ENCODE data around the gene APOBEC3H.
A peak's percentile ranks its signal among the peaks of the same experiment; 100 is the strongest.
"Not testable (repeated sequence)": the region's sequence is repeated elsewhere in the genome, so short reads cannot be mapped to it uniquely, and the experiment has no call there.

APOBEC3H gene

DNA sequence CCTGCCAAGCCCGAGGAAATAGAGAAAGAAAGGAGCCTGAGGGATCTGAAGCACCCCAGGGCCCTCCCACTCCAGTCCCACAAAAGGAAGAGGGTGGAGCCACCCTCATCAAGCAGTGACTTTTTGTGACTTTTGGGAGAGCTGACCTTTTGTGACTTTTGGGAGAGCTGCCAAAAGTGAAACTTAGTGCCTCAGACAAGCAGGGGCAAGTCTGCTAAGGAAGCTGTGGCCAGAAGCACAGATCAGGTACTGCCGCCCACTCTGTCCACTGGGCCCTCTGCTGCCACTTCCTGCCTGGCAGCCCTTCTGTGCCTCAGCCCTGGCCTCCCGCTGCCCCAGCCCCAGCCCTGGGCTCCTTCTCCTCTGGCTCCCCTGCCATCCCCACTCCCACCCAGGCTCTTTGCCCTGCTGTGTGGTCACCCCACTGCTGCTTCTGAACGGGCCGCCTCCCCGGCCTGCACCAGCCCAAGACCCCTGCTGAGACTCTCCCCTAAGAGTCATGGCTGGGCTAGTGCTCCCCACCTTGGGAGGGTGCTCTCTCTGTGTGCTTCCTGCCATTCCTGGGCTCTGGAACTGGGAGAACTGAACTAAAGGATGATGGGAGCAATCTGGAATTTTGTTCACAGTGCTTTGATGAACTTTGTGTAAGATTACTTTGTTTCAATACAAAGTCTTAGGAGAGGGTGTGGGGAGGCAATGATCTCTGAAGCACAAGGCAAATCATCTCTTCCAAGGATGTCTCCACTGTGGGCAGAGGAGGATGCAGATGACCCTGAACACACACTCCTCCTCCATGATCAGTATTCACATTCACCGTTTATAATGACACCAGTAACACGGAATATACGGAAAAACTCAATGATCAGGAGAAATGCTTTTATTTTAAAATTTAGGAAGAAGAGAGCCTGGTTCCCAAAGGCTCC is at the start of gene APOBEC3H:
Gene APOBEC3H (plus strand): TSS at position 147 of the 923 bp plus-strand sequence. CDS start 3,035 bp downstream, outside the sequence.
- peak; percentile 91 for DNase-seq

DNA sequence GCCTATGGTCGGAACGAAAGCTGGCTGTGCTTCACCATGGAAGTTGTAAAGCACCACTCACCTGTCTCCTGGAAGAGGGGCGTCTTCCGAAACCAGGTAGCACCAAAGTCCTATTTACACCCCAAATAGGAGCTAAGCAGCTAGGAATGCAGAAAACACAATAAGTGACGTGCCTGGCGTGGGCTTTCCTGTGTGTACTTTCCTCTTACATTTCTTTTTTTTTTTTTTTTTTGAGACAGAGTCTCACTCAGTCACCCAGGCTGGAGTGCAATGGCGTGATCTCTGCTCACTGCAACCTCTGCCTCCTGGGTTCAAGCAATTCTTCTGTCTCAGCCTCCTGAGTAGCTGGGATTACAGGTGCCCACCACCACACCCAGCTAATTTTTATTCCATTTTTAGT is 47.6 kb upstream of the APOBEC3H start:
- DNase-seq: not testable (repeated sequence)

DNA sequence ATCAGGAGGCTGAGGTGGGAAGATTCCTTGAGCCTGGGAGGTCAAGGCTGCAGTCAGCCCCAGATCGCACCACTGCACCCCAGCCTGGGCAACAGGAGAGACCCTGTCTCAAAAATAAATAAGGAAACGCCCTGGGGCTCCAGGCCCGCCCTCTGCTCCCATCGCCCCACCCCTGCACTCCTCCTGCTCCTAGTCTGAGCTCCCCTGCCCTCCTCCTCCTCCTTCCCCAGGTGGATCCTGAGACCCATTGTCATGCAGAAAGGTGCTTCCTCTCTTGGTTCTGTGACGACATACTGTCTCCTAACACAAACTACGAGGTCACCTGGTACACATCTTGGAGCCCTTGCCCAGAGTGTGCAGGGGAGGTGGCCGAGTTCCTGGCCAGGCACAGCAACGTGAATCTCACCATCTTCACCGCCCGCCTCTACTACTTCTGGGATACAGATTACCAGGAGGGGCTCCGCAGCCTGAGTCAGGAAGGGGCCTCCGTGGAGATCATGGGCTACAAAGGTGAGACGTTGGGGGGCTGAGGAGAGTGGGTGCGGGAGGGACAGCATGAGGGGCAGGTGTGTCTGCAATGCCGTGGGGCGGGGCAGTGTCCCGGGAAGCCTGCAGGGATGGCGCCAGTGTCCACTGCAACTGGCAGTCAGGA is 45.1 kb upstream of the APOBEC3H start:
- not testable (repeated sequence) for DNase-seq

DNA sequence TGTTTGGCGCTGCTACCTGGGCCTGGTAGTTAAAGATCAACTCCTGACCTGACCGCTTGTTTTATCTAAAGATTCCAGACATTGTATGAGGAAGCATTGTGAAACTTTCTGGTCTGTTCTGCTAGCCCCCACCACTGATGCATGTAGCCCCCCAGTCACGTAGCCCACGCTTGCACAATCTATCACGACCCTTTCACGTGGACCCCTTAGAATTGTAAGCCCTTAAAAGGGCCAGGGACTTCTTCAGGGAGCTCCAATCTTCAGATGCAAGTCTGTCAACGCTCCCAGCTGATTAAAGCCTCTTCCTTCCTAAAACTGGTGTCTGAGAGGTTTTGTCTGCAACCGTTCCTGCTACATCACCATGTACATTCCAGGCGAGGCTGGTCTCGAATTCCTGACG is 41.4 kb upstream of the APOBEC3H start:
- no peak for DNase-seq

- DNase-seq: not testable (repeated sequence)
Measured at GRCh38 chr22:39061290-39061689, 35.8 kb upstream of the APOBEC3H start.

- DNase-seq: not testable (repeated sequence)
Measured at GRCh38 chr22:39061951-39062350, 35.1 kb upstream of the APOBEC3H start.

GRCh38 chr22:39063904-39064303 is 33.1 kb upstream of the APOBEC3H start:
- peak; percentile 15 for DNase-seq

DNA sequence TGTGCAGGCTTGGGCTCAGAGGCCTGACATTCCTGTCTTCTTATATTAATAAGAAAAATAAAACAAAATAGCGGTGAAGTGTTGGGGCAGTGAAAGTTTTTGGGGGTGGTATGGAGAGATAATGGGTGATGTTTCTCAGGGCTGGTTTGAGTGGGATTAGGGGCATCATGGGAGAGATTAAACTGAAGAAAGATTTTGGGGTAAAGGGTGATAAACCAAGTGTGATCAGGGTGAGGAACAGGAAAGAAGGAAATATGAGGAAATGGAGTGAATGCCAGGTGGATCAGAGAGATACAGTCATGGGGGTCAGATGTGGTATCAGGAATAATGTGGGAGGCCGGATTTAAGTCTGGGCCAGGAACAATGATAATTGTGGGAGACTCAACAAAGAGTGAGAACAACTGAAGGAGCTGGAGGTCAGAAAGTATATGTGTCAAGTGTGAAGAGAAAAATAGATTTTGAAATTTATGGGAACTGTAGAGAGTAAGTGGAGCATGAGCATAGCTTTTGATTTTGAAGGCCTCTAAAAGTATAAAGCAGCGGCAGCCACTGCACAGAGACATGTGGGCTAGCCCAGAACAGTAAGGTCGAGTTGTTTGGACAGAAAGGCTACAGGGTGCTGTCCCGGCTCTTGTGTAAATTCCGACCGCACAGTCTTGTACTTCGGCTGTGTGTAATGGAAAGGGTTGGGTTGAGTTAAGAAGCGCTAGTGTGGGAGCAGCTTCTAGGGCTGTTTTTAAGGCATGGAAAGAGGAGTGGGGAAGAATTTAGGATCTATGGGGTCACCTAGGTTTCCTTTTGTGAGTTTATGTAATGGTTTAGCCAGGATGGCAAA is 30.4 kb upstream of the APOBEC3H start:
- DNase-seq: not testable (repeated sequence)

DNA sequence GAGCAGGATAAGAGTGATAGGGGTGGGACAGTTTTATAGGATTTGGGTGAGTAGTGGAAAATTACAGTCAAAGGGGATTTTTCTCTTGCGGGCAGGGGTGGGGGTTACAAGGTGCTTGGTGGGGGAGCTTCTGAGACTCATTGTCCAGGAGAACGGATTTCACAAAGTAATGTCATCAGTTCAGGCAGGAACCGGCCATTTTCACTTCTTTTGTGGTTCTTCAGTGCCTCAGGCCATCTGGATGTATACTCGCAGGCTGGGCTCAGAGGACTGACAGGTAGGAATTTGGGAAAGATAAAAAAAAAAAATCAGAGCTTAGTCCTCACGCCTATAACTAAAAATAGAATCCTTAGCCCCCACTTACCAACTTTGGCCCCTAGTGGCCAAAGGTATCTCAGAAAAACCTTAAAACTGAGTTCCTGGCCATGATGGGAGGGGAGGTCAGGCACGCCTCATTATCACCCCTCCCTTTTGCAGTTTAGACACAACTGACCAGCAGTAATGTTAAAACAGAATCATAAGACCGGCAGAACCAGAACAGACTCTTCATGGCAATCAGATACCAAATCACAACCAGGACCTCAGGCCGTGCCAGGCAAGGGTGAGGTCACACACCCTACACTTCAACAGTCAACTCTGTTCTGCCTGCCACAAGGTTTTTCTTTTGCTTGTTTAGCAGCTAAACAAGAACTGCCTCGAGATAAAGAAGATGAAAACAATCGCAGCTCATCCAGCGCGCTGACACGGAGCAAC is 28.8 kb upstream of the APOBEC3H start:
- no peak for DNase-seq

DNA sequence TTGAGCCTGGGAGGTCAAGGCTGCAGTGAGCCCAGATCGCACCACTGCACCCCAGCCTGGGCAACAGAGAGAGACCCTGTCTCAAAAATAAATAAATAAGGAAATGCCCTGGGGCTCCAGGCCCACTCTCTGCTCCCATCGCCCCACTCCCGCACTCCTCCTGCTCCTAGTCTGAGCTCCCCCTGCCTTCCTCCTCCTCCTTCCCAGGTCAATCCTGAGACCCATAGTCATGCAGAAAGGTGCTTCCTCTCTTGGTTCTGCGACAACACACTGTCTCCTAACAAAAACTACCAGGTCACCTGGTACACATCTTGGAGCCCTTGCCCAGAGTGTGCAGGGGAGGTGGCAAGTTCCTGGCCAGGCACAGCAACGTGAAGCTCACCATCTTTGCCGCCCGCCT is 26.9 kb upstream of the APOBEC3H start:
- DNase-seq: no peak

GRCh38 chr22:39072581-39072981 is 24.5 kb upstream of the APOBEC3H start:
- peak; percentile 61 for DNase-seq

DNA sequence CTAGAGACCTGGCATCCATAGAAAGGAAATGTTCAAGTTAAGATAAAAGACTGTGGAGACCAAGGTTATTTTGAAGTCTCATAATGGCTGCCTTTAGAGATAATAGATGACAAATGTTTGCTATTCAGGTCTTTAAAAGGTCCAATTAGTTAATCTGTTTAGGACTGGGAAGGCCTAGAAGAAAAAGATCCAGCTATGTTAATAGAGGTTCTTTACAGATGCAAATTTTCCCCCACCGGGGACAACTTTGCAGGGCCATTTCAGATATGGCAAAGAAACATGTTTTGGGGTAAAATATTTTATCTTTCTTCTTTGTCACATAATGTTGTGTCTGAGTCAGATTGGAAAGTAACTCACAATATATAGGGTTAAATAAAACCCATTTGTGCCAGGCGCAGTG is 23.1 kb upstream of the APOBEC3H start:
- DNase-seq: no peak

DNA sequence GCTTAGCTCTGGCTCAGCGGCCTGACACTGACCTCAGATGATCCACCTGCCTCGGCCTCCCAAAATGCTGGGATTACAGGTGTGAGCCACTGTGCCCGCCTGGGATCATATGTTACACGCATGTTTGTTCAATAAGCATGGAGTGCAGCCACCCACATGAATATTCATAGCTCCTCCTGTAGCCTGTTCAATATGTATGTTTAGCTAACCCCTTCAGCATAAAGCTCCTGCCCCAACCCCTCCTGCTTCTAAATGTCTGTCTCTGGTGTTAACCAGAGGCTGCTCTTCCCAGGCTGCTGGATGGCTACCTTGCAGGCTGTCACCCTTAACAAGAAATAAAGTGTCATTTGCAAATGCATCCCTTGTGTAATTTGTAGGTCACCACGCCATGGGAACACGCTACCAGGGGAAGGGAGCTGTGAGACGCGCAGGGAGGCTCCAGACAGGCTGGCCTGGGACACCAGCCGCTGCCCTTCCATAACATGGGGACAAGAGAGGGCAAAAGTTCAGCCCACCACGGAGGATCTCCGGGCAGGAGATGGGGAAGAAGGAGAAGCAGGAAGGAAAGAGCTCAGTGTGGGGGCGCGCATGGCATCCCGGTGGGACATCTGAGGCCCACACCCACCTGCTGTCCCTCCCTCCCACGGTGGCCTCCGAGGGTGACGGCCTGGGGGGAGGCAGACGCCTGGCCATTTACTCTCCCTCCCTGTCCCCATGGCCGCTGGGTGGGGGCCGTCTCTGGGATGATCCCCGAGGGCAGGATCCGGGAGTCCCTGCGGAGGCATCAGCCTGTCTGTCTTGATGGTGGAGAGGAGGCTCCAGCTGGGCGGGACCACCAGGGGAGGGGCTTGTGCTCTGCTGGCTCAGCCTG is 20.7 kb upstream of the APOBEC3H start:
- DNase-seq: peak; percentile 30

- peak; percentile 81 for DNase-seq
Measured at GRCh38 chr22:39077026-39077840, 19.8 kb upstream of the APOBEC3H start, which contains the start of gene APOBEC3G. TSS of gene APOBEC3G (plus strand) at chr22:39077275. CDS start at chr22:39077362, 87 bp downstream.

- not testable (repeated sequence) for DNase-seq
Measured at GRCh38 chr22:39077912-39078311, 19.1 kb upstream of the APOBEC3H start.

- no peak for DNase-seq
Measured at GRCh38 chr22:39078329-39078728, 18.7 kb upstream of the APOBEC3H start.

DNA sequence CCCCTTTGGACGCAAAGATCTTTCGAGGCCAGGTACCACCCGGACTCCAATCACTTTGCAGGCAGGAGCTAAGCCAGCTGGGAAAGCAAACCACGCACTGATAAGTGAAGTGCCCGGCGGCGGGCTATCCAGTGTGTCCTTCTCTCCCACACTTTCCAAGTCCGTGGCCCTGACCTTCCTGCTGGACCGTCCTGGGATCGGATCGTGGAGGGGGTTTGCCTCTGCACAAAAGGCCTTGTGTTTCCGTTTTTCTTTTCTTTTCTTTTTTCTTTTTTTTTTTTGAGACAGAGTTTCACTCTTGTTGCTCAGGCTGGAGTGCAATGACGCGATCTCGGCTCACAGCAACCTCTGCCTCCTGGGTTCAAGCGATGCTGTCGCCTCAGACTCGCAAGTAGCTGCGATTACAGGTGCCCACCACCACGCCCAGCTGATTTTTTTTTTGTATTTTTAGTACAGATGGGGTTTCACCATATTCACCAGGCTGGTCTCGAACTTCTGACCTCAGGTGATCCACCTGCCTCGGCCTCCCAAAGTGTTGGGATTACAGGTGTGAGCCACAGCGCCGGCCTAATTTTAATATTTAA is 17.9 kb upstream of the APOBEC3H start:
- not testable (repeated sequence) for DNase-seq

- DNase-seq: no peak
Measured at GRCh38 chr22:39080052-39080762, 16.8 kb upstream of the APOBEC3H start.

GRCh38 chr22:39081016-39081415 is 16.0 kb upstream of the APOBEC3H start:
- DNase-seq: no peak

Measured in RPMI8226 (cell line).